Lower lobe of right lung (tissue), 2 donors: Measurements from ENCODE around the gene SLC9A6. TPM values are rescaled to one million over a fixed set of nuclear protein-coding genes. Genes with fewer than 3 reads are reported as not detected.
A peak's percentile ranks its signal among the peaks of the same experiment; 100 is the strongest.
"Not testable (repeated sequence)": the region's sequence is repeated elsewhere in the genome, so short reads cannot be mapped to it uniquely, and the experiment has no call there.

Source experiments
- ATAC-seq, 2 donors: fragments of 200-7000 bp; cut with Tn5 transposase; one replicate each; pipeline ENCODE4 v1.9.1; 2020 to 2022; ENCODE audit warnings: mild to moderate bottlenecking in 2 of 2, moderate library complexity in 2 of 2
- DNase-seq: peaks from one replicate; pipeline ENCODE4 v3.0.0-alpha.2; 2020
- H3K27ac ChIP-seq: fragments of 200-600 bp; one replicate; pipeline ENCODE4 v1.8.0; 2022
- H3K27me3 ChIP-seq: fragments of 200-600 bp; one replicate; pipeline ENCODE4 v1.8.0; 2022; ENCODE audit warnings: low read depth
- H3K36me3 ChIP-seq: fragments of 200-600 bp; one replicate; pipeline ENCODE4 v1.8.0; 2022; ENCODE audit warnings: mild to moderate bottlenecking
- H3K4me1 ChIP-seq: fragments of 200-600 bp; one replicate; pipeline ENCODE4 v1.8.0; 2022
- H3K4me3 ChIP-seq: fragments of 200-600 bp; one replicate; pipeline ENCODE4 v1.8.0; 2022; ENCODE audit warnings: mild to moderate bottlenecking
- H3K9me3 ChIP-seq: fragments of 200-600 bp; one replicate; pipeline ENCODE4 v1.8.0; 2022
- intact Hi-C: fragments of 100-400 bp; cut with DNase I; formaldehyde crosslinking; loops from one replicate; pipeline ENCODE4 v1.11.0; 2022
- total RNA-seq: library from RNA; stranded (reverse); fragmentation: NEBNext Ultra II Directional; extraction: Animal tissue kit (Norgen Biotek cat#: 25700); gene quantifications from one replicate; pipeline ENCODE4 v1.2.1, GENCODE V29; 2021
- TF ChIP-seq, protein P1 (sequence below): fragments of 200-600 bp; IDR thresholded peaks from one replicate; pipeline ENCODE4 v1.8.0; 2022; ENCODE audit warnings: antibody characterized with exemption, mild to moderate bottlenecking
- donor health status: DM: no; HTN: yes; CAD: no; lungs with severe emphysema.

SLC9A6 gene
- total RNA-seq, 1 donor from 2014 or later = 18.0 TPM

DNA sequence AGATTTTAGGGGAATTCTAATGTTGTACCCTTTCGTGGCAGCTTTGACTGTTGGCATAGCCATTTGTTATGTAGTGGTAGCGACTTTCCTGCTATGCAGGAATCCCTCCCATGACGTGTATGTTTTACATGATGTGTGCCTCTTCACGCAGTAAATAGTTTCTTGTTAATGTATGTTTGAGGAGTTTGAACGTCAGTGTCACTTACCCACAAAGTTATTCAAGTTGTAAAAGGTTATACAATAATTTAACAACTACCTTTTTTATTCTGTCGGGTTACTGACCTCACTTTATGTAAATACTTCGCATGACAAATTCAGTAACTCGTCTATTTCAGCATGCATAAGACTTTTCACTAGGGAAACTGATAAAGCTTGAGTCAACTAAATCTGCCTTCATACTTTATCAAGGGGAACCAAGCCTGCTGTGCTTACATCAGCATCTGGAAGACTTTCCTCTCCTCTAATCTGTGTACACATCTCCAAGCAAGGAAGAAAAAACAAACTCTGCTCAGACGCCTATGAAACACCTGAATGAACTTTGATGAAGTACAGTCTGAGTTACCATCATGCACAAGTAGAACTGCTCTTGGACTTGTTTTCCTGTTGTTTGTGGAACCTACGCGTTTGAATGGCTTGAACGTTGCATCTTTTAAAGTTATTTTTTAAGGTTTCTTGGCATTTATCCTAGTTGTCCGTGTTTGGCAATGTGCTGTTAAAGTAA, 61.2 kb downstream of the SLC9A6 start:
- no peaks in the 10 kb centered on the region for H3K4me1 ChIP-seq
- H3K27ac ChIP-seq = no peak overlapping the region
- no peaks in the 10 kb centered on the region for H3K27me3 ChIP-seq
- H3K36me3 ChIP-seq = no peaks in the 10 kb centered on the region
- DNase-seq (no peak), ATAC-seq (peak in 1 of 2 donors; percentile 62)
- no peaks in the 10 kb centered on the region for H3K9me3 ChIP-seq
- H3K4me3 ChIP-seq = no peak overlapping the region
- TF ChIP-seq, protein P1, sequence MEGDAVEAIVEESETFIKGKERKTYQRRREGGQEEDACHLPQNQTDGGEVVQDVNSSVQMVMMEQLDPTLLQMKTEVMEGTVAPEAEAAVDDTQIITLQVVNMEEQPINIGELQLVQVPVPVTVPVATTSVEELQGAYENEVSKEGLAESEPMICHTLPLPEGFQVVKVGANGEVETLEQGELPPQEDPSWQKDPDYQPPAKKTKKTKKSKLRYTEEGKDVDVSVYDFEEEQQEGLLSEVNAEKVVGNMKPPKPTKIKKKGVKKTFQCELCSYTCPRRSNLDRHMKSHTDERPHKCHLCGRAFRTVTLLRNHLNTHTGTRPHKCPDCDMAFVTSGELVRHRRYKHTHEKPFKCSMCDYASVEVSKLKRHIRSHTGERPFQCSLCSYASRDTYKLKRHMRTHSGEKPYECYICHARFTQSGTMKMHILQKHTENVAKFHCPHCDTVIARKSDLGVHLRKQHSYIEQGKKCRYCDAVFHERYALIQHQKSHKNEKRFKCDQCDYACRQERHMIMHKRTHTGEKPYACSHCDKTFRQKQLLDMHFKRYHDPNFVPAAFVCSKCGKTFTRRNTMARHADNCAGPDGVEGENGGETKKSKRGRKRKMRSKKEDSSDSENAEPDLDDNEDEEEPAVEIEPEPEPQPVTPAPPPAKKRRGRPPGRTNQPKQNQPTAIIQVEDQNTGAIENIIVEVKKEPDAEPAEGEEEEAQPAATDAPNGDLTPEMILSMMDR = no peak
- intact Hi-C loops = no loop called here

DNA sequence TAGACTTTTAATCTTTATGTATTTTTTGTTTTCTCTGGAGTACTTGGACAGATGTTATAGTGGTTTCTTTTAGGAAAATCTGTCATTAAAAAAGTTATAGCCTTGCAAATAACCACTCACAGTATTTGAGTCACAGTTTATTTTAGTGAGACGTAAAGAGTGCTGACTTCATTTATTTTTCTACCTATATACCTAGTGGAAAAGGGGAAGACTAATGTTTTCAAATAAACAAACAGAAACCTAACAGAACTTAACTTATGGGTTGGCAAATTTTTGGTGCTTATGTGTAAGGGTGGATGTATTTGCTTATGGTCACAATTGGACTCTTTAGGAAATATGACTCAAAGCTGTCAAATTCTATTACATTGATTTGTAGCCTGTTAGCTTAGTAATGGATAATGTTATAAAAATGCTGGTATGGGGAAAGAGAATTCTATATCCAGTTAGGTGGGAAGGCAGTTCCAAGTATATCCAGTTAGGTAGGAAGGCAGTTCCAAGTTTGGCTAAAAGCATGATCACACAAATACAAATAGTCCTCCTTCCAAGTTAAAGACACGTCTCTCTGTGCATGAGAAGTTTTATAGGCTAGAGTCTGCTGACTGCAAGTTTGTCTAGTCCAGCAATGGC, 61.9 kb downstream of the SLC9A6 start:
- intact Hi-C loops = no loop called here
- H3K36me3 ChIP-seq = no peaks in the 10 kb centered on the region
- TF ChIP-seq, protein P1 = no peak
- ATAC-seq (no peak), DNase-seq (no peak)
- no peak overlapping the region for H3K4me3 ChIP-seq
- no peak overlapping the region for H3K27ac ChIP-seq
- H3K4me1 ChIP-seq = no peaks in the 10 kb centered on the region
- no peaks in the 10 kb centered on the region for H3K27me3 ChIP-seq
- no peaks in the 10 kb centered on the region for H3K9me3 ChIP-seq

DNA sequence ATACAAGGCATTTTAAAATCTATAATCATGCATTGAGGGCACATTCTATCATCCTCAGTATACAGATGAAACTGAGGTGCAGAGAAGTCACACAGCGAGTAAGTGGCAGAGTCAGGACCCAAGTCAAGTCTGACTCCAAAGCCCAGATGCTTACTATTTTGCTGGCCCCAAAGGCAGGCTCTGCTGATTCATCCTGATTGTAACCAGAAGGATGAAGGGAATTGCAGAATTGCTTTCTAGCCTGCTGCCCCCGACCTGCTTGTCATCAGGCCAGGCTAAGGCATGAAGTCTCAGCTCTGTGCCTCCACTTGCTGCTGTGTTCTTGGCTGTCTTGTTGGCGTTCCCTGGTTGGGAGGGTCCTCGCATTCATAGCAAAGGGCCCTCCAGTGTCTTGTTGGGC, 62.7 kb downstream of the SLC9A6 start:
- H3K27me3 ChIP-seq = no peaks in the 10 kb centered on the region
- intact Hi-C loops = no loop called here
- DNase-seq = no peak
- H3K4me1 ChIP-seq = no peaks in the 10 kb centered on the region
- H3K4me3 ChIP-seq = no peak overlapping the region
- H3K36me3 ChIP-seq = no peaks in the 10 kb centered on the region
- H3K9me3 ChIP-seq = no peaks in the 10 kb centered on the region
- H3K27ac ChIP-seq = no peak overlapping the region
- TF ChIP-seq, protein P1 = no peak
- ATAC-seq = no peak

DNA sequence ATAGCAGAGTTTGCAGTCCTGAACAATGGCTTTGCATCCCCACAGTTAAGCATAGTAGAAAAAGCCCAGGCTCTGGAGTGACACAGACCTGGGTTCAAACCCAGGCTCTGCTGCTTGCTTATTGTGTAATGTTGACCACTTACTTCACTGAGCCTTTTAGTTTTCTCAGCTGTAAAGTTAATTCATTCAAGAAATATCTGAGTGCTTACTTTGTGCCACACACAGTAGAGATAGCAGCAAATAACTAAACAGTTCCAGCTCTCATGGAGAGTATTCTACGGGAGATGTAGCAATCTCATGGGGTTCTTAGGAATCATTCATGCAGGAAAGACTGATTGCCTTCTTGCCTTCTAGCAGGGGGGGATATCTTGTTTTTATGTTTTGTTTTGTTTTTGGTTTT, 63.2 kb downstream of the SLC9A6 start:
- H3K27me3 ChIP-seq = no peaks in the 10 kb centered on the region
- intact Hi-C loops = no loop called here
- no peak for DNase-seq
- H3K27ac ChIP-seq = no peak overlapping the region
- no peak for ATAC-seq
- no peaks in the 10 kb centered on the region for H3K4me1 ChIP-seq
- no peaks in the 10 kb centered on the region for H3K9me3 ChIP-seq
- H3K36me3 ChIP-seq = no peaks in the 10 kb centered on the region
- no peak overlapping the region for H3K4me3 ChIP-seq
- TF ChIP-seq, protein P1 = no peak

DNA sequence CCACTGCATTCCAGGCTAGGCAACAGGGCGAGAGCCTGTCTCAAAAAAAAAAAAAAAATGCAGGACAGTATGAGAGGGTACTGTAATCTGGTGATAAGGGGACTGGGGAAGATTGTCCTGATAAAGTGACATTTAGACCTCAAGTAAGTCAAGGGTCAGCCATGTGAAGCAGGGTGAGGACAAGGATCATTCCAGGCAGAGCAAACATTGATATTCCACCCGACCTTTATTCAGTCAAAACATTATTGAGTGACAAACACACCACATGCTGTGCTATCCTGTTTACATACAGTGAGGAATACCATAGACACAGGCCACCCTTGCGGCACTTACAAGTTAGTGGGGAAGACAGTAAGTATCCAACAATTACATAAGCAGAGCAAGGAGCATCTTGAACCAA, 64.4 kb downstream of the SLC9A6 start:
- Histone ChIP-seq H3K9me3 (no peaks in the 10 kb centered on the region), H3K4me3 (no peak overlapping the region), H3K27ac (no peak overlapping the region), H3K36me3 (no peaks in the 10 kb centered on the region), H3K4me1 (no peaks in the 10 kb centered on the region), H3K27me3 (no peaks in the 10 kb centered on the region)
- ATAC-seq (no peak), DNase-seq (no peak)
- TF ChIP-seq, protein P1 = no peak
- intact Hi-C loops = no loop called here

DNA sequence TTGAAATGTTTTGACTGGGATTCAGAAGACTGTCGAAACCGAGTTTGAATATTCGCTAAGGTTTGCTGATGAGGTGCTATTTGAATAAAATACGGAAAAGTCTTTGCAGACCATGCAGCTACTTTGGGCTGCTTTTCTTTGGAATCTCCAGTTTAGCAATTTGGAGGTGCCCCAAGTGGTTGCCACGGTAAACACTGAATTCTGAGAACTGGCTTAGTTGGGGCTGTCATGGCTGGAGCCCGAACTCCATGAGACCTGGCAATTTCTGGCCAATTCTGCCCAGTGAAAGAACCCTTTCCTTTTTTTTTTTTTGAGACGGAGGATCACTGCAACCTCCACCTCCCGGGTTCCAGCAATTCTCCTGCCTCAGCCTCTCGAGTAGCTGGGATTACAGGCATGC, 65.6 kb downstream of the SLC9A6 start:
- ATAC-seq = peak in 1 of 2 donors; percentile 38
- H3K4me3 ChIP-seq, H3K4me1 ChIP-seq, intact Hi-C loops, H3K36me3 ChIP-seq, H3K27ac ChIP-seq, DNase-seq, H3K27me3 ChIP-seq, H3K9me3 ChIP-seq: not testable (repeated sequence)
